ENCODE measurements around the gene HSD17B2.

- TF ChIP-seq CTCF (conservative IDR thresholded peaks at IDR 0.05 in 1 of 2, IDR thresholded peaks at IDR 0.05 in 1 of 2; ENCODE audit: low read depth in 1 of 2, low read length in 2 of 2) (no peak), EZH2 (IDR thresholded peaks at IDR 0.05; ENCODE audit: low read length, missing control alignments) (no peak)
Measured at GRCh38 chr16:82020051-82020450, 15.0 kb upstream of the HSD17B2 start.
